ENCODE measurements around the gene ERBB4. TPM values are rescaled to one million over a fixed set of nuclear protein-coding genes. Genes with fewer than 3 reads are reported as not detected.

Gene ERBB4
- total RNA-seq, 1 experiment from 2014 or later = 0.04 TPM

DNA sequence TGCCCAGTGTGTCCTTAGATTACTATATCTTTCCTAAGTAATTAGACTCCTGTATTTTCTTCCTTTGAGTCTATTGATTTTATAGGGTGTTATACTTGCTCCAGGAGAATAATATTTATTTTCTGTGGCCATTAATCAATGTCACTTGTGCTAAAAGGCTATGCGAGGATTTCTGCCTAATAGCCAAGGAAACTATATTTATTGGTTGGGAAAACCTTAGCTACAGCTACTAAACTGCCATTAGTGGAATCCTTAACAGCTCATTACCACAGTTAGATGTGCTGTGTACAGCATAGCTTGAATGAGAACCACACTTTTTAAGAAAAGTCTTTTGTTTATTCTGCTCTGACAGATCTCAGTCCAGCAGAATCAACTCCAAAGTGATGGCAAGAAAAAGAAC lies 537.3 kb downstream of the ERBB4 start:
- no peak for DNase-seq
- Mint-ChIP-seq H3K27me3 (ENCODE audit: low read depth) (no peaks in the 10 kb centered on the region), H3K4me3 (no peak overlapping the region), H3K4me1 (no peaks in the 10 kb centered on the region), H3K9me3 (no peaks in the 10 kb centered on the region), H3K36me3 (ENCODE audit: insufficient read depth in 1 of 3, low read depth in 3 of 3) (no peaks in the 10 kb centered on the region), H3K27ac (no peak overlapping the region)
- H4K8ac ChIP-seq (replicated peaks; ENCODE audit: insufficient read length, low read depth, low read length) = no peak overlapping the region
- no peak overlapping the region for H3K4ac ChIP-seq (ENCODE audit: low read depth, low read length)
- no peaks in the 10 kb centered on the region for H3K23me2 ChIP-seq (ENCODE audit: insufficient read length, low read depth, low read length, poor library complexity, severe bottlenecking)
- no peak overlapping the region for H2BK12ac ChIP-seq (ENCODE audit: insufficient read length, low read depth, low read length)
- H3K9me3 ChIP-seq (ENCODE audit: control insufficient read depth, low read depth, low read length) = no peaks in the 10 kb centered on the region
- H4K91ac ChIP-seq (ENCODE audit: insufficient read length, low read depth, low read length) = no peak overlapping the region
- H3T11ph ChIP-seq (ENCODE audit: low read length) = no peak overlapping the region
- H3K79me2 ChIP-seq (ENCODE audit: insufficient read depth, low read length) = no peaks in the 10 kb centered on the region
- no CpG with 5 or more reads among the region's 1 CpG for WGBS (ENCODE audit: extremely low coverage, insufficient read length, low lambda C conversion rate)
- H3K27me3 ChIP-seq (ENCODE audit: insufficient read depth, low read length) = no peaks in the 10 kb centered on the region
- no peak overlapping the region for H2AK5ac ChIP-seq (ENCODE audit: insufficient read length, low read length)
- H3K9ac ChIP-seq (ENCODE audit: extremely low read depth, insufficient read length, low read length) = no peak overlapping the region
- H3K4me2 ChIP-seq (ENCODE audit: insufficient read depth, insufficient read length, low read length) = no peak overlapping the region
- no peak overlapping the region for H4K5ac ChIP-seq (ENCODE audit: insufficient read length, low read depth, low read length)
- H3K27ac ChIP-seq (ENCODE audit: insufficient read length, low read depth, low read length) = no peak overlapping the region
- TF ChIP-seq, protein P1, sequence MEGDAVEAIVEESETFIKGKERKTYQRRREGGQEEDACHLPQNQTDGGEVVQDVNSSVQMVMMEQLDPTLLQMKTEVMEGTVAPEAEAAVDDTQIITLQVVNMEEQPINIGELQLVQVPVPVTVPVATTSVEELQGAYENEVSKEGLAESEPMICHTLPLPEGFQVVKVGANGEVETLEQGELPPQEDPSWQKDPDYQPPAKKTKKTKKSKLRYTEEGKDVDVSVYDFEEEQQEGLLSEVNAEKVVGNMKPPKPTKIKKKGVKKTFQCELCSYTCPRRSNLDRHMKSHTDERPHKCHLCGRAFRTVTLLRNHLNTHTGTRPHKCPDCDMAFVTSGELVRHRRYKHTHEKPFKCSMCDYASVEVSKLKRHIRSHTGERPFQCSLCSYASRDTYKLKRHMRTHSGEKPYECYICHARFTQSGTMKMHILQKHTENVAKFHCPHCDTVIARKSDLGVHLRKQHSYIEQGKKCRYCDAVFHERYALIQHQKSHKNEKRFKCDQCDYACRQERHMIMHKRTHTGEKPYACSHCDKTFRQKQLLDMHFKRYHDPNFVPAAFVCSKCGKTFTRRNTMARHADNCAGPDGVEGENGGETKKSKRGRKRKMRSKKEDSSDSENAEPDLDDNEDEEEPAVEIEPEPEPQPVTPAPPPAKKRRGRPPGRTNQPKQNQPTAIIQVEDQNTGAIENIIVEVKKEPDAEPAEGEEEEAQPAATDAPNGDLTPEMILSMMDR (conservative IDR thresholded peaks at IDR 0.05) = no peak
- no peaks in the 10 kb centered on the region for H4K20me1 ChIP-seq (ENCODE audit: control insufficient read depth, insufficient read depth, insufficient read length)
- H3K23ac ChIP-seq (ENCODE audit: insufficient read length, low read depth, low read length) = no peak overlapping the region
- no peak overlapping the region for H3K18ac ChIP-seq (ENCODE audit: insufficient read length, low read depth, low read length)
- H2BK5ac ChIP-seq (ENCODE audit: insufficient read length, low read length) = no peak overlapping the region
- no peak overlapping the region for H3K14ac ChIP-seq (ENCODE audit: insufficient read depth, low read length)
- H2BK120ac ChIP-seq (ENCODE audit: low read depth, low read length, poor library complexity, severe bottlenecking) = no peak overlapping the region
- H3K79me1 ChIP-seq (ENCODE audit: insufficient read depth, low read depth, low read length, poor library complexity, severe bottlenecking) = no peaks in the 10 kb centered on the region
- no peak overlapping the region for H2BK15ac ChIP-seq (ENCODE audit: low read depth, low read length)
- H3K4me1 ChIP-seq (ENCODE audit: insufficient read depth, low read length) = no peaks in the 10 kb centered on the region
- no peak overlapping the region for H2AFZ ChIP-seq (ENCODE audit: low read length)
- H3K56ac ChIP-seq (ENCODE audit: insufficient read length, low read depth, low read length) = no peak overlapping the region
- H2BK20ac ChIP-seq (ENCODE audit: low read depth, low read length, poor library complexity, severe bottlenecking) = no peak overlapping the region

Data from H9 (cell line).